HG03103 (cell line): ENCODE data around the gene CPLX3.
A peak's percentile ranks its signal among the peaks of the same experiment; 100 is the strongest.
"Not testable (repeated sequence)": the region's sequence is repeated elsewhere in the genome, so short reads cannot be mapped to it uniquely, and the experiment has no call there.

Experiments used
- ATAC-seq: cut with Tn5 transposase; IDR thresholded peaks from one replicate; pipeline ENCODE4 v1.9.1; 2021; ENCODE audit warnings: low read depth; ENCODE audit not compliant: unreplicated experiment

The CPLX3 gene, protein sequence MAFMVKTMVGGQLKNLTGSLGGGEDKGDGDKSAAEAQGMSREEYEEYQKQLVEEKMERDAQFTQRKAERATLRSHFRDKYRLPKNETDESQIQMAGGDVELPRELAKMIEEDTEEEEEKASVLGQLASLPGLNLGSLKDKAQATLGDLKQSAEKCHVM

GRCh38 chr15:74826364-74826819 is at the start of gene CPLX3:
CPLX3 (plus strand) TSS chr15:74826627; CDS start chr15:74826704, 77 bp downstream.
- no peak for ATAC-seq

DNA sequence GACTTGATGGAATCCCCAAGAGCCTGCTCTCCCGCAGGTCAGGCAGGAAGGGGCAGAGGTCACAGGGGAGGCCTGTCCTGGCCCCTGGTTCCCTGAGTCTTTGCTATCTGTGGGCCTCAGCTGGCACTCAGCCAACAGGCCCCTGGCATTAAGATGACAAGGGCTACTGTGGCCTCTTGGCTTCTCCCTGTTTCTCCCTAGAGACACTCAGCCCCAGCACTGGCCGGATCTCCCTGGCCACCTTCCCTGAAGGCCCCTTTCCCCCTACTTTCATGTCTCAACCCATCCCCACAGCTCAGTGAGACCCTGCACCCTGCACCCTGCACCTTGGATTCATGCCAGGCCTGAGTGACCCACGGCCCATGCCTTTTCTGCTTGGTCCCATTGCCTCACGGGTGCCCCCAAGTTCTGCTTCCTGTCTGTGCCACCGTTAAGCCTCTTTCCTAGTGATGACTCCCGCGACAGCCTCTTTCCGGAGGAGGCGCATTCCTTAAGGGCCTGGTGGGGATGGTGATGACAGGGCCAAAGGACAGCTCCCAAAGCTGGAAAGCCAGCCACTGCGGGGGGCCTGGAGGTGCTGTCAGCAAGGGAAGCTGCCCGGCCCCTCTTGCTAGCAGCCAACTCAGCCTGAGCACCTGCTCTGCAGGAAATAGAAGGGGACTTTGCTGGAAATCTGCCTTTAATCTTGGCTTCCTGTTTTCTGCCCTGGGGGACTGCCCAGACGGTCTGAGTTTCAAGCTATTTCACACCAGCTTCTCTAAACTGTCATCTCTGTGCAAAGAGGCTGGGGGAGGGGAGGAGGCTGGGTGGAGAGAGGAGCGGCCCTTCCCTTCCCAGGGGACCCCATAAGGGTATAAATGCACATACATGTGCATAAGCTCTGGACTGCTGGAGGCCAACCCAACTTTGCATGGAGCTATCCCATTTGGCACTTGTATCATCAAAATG is 49.3 kb upstream of the CPLX3 start:
- no peak for ATAC-seq

DNA sequence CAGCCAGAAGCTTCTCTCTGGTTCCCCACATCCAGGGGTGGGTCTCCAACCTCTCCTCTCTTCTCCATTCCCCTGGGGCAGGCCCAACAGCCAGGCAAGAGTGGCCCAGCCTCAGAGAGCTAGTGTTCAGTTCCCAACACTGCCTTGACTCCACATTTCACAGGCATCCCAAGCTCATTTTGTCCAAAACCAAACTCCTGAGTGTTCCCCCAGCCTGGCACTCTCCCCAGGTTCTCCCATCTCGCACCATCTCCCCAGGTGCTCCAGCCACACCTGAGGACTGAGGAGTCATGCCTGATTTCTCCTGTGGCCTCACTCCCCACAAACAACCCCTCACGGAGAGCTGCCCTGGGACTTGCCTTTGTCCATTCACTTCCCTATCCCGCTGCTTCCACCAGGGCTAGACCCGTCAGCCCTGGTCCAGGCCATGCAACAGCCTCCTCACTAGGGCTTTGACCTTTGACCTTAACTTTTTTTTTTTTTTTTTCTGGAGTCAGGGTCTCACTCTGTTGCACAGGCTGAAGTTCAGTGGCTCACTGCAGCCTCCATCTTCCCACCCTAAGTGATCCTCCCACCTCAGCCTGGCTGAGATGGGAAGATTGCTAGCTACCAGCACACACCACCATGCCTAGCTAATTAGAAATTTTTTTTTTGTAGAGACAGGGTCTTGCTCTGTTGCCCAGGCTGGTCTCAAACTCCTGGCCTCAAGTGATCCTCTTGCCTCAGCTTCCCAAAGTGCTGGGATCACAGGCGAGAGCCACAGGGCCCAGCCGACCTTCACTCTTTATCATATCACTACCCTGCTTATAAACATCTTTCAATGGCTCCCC is 48.4 kb upstream of the CPLX3 start:
- no peak for ATAC-seq

DNA sequence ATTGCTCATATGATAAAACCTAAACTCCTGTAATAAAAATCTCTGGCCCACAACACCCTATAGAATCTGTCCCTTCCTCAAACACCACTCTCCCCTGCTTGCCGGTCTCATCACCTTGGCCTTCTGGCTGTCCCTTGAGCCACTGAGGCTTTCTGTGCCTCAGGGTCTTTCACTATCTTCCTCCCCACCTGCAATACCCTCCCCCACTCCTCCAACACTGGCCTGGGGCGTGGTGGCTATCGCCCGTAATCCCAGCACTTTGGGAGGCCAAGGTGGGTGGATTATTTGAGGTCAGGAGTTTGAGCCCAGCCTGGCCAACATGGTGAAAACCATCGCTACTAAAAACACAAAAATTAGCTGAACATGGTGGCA is 47.8 kb upstream of the CPLX3 start:
- ATAC-seq: no peak

DNA sequence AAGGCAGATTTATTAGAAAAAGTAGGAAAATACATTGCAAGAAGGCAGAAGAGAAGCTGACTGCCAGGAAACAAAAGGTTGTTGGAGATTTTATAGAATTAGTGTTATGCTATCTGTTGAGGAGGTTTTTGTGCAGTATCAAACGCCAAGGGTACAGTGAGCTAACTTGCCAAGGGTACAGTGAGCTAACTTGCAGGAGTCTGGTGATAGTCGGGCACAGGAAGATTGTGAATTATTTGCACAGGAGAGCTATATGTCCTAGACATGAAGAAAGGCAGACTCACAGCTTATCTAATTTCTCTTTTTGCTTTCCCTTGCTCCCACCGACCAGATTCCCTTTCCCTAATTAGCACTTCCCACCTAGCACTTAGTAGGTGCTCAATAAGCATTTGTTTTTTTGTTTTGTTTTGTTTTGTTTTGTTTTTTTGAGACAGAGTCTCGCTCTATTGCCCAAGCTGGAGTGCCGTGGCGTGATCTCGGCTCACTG is 47.2 kb upstream of the CPLX3 start:
- no peak for ATAC-seq

DNA sequence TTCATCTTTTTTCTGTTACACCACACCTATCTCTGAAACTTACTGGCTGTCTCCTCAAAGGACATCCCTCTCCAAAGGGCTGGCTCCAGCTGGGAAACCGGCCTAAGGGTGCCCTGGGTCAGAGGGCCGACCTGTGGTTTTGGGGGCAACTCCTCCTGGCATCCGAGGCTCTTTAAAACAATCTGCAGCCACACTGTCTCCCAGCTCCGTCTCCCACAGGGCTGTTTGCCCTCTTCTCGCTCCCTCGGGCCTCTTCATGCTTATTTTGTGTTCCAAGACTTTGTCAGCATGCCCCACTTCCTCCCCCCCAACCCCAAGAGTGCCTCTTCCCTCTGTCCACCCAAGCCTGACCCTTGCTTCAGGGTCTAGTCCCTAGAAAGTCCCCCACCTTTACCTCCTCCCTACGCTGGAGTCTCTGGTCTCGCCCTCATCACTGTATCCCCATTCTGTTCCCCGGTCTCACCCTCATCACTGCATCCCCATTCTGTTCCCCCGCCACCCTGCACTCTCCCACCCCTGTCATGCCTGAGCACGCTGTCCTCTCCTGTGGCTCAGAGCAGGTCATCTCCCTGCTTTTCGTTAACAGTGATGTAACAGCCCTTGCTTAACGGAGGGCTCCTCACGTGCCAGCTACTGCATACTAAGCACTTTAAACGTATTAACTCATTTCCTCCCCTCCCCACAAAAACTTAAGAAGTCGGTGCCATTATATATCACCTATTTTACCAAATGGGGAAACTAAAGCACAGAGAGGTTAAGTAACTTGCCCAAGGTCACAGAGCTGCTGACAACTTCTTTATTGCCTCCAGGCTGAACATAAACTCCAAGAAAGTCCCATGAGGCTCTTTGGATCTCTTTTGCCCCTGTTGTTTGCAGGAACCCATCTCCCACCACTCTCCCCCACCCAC is 45.6 kb upstream of the CPLX3 start:
- ATAC-seq: no peak

DNA sequence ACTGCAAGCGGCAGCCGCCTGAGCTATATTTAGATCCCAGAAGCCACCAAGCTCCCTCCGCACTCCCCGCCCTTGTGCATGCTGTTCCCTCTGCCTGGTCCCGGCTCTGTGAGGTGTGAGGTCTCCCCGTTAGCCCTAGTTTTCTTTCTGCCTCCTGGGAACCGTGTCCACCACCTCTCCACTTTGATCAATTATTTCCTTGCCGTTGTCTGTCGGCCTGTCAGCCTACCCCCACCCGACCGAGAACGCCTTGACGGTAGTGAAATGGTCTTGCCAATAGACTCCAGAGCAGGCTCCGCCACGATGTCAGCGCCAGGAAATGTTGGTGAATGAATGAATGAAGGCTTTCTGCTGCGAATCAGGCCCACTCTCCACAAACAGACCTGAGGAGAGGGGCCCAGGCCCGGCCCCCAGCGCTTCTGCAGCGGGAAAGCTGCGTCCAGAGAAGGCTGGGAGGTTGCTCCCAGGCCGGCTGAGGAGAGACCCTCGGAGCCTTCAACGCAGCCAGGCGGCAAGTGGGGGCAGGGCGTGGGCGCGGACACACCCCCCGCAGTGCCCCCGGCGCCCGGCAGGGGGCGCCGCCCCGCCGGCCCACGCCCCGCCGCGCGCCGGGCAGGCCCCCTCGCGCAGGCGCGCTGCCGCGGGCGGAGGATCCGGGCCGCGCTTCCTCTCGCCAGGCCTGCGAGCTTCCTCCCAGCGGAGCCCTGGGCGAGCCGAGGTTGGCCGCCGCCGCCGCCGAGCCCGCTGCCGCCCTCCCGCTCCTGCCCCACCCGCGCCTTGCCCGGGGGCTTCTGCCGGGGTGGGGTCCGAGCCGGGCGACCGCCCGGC is 44.8 kb upstream of the CPLX3 start, which contains the start of gene CSK:
TSS of gene CSK (plus strand) at position 650 of the 828 bp plus-strand sequence. CDS start 16,218 bp downstream, outside the sequence.
- ATAC-seq: no peak

GRCh38 chr15:74782259-74783071 is 44.0 kb upstream of the CPLX3 start:
- ATAC-seq: no peak

DNA sequence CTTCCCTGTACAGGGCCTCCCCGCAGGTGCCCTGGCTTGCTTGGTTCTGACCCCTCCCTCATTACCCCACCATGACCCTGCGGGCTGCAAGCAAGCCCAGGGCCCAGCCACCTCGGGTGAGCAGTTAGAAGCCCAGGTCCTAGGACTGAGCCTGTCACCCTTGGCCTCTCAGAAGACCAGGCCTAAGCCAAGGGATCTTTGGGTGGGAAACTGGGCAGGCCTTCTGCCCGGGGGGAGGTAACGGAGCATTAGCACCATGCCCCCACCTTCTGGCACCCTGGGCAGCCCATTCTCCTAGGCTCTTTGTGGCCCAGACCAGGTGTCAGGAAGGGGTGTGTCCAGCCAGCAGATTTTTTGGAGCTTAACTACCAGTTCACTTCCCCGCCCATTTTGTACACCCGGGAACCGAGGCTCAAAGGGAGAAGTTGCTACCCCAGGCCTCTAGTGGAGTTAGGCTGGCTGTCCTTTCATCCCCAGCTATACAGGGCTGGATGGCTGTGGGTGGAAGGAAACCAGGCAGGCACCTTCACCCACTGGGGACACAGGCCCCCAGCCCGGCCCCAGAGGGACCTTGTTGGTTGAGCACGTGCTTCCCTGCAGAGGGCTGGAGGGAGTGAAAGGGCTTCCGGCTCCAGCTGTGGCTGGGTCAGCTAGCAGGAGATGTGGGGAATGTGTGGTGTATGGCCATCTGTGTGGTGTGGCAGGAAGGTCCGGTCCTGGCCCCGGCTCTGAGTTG is 43.2 kb upstream of the CPLX3 start:
- ATAC-seq: no peak

- ATAC-seq: no peak
These were observed 42.6 kb upstream of the CPLX3 start for GRCh38 chr15:74783808-74784175.

- no peak for ATAC-seq
These were observed 41.8 kb upstream of the CPLX3 start for GRCh38 chr15:74784426-74785193.

GRCh38 chr15:74785194-74786032 is 41.0 kb upstream of the CPLX3 start:
- ATAC-seq: no peak

GRCh38 chr15:74786081-74786480 is 40.3 kb upstream of the CPLX3 start:
- ATAC-seq: not testable (repeated sequence)

DNA sequence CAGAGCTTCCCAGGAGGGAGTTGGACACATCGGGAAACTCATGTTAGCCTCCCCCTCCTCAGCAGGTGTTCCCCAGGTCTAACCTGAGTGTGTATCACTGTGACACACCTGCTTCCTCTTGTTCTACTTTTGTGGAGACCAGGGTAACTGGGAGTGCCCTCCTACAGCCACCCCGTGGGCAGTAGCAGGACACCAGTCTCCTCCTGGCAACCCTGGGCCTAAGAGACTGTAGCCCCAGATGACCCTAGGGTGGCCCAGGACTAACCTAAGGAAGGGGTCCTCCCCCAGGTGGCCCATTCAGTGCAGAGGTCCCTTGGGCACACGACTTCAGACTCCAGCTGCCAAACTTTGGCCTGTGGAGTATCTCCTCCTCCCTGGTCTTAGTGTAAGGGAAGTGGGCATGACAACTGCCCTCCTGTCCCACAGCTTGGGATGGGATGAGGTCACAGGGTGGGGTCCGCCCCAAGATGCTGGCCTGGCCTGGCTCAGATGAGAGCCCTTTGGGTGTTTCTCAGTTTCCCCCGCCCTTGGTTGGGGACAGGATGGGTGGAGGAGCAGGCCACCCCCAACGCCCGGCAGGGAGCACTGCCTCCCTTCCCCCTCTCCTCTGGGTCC is 39.8 kb upstream of the CPLX3 start:
- no peak for ATAC-seq

DNA sequence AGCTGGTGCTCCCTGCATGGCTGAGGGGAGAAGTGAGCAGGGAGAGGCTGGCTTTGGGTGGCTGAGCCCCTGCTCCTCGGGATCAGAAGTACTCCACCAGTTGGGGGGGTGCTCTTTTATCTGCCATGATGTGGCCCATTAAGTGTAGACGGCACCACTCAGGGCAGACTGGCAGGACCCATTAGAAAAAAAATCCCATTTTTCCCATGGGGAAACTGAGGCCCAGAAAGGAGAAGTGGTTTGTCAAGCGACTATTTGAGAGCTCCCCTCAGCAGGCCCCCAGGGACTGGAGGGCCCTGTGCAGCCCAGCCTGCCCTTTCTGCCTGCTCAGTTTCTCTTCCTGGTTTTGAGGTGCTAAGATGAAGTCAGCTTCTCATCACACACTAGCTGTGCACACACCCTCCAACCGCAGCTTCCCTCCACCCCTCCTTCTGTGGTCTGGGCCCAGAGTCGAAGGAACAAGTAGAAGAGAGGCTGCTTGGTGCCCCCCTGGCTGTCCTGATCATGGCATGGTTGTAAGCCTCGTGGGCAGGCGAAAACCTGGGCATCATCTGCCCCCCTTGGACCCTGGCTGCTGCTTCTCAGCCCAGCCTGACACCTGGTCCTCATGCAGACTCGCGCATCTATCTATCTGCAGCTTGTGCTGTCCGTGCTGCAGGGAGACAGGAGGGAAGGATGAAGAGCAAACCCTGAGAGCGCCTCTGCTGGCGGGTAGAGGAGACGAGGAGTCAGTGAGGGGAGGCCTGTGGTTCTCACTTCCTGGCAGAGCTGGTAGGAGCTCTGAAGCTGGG is 39.0 kb upstream of the CPLX3 start:
- peak; percentile 34 for ATAC-seq
